ENCODE results near the gene SRD5A3. TPM values are rescaled to one million over a fixed set of nuclear protein-coding genes. Genes with fewer than 3 reads are reported as not detected.

Gene SRD5A3
- 8.5 TPM for total RNA-seq

GRCh38 chr4:55345980-55346850, at the start of gene SRD5A3:
Gene SRD5A3 (plus strand): TSS chr4:55346242. CDS start chr4:55346337, 95 bp downstream.

GRCh38 chr4:55395529-55396307, 49.7 kb downstream of the SRD5A3 start, which contains the start of gene TMEM165:
Gene TMEM165 (plus strand): TSS chr4:55395957. CDS start chr4:55396190, 233 bp downstream.

Small RNA genes lying within 50 kb of the gene (small RNA-seq; reads per million reads assigned to genes)
- not detected for gene RF00019

Other genes with a start within 250 kb of the SRD5A3 start
- 18.7 TPM for gene KDR, start 220.6 kb upstream of the SRD5A3 start, total RNA-seq
- gene TMEM165, start 49.7 kb downstream of the SRD5A3 start, total RNA-seq, result 99.0 TPM
- gene CLOCK, start 200.7 kb downstream of the SRD5A3 start, total RNA-seq, result 37.1 TPM
- gene PDCL2, start 246.0 kb downstream of the SRD5A3 start, total RNA-seq, result not detected

Data from diencephalon (tissue), 1 donor.